GM15510 (cell line): ENCODE results near the gene ZNF212.

Experiments
- POLR2A ChIP-seq: IDR thresholded peaks from 3 replicates; pipeline ENCODE4 v1.6.1; 2011; ENCODE audit warnings: borderline replicate concordance; ENCODE audit not compliant: insufficient read length; ENCODE audit errors: extremely low read depth

The ZNF212 gene

GRCh38 chr7:149209518-149210269, 29.8 kb upstream of the ZNF212 start:
- no peak for TF ChIP-seq POLR2A

GRCh38 chr7:149210551-149210950, 28.9 kb upstream of the ZNF212 start:
- TF ChIP-seq POLR2A, result no peak

- no peak for TF ChIP-seq POLR2A
Measured at GRCh38 chr7:149214020-149214720, 25.3 kb upstream of the ZNF212 start.

- TF ChIP-seq POLR2A, result no peak
Measured at GRCh38 chr7:149216402-149216801, 23.0 kb upstream of the ZNF212 start.

- TF ChIP-seq POLR2A, result no peak
Measured at GRCh38 chr7:149217570-149217969, 21.9 kb upstream of the ZNF212 start.

- no peak for TF ChIP-seq POLR2A
Measured at GRCh38 chr7:149218469-149219420, 20.7 kb upstream of the ZNF212 start.

GRCh38 chr7:149220534-149220933, 18.9 kb upstream of the ZNF212 start:
- no peak for TF ChIP-seq POLR2A

- TF ChIP-seq POLR2A, result no peak
Measured at GRCh38 chr7:149223176-149223575, 16.3 kb upstream of the ZNF212 start.

GRCh38 chr7:149223761-149224160, 15.7 kb upstream of the ZNF212 start:
- TF ChIP-seq POLR2A, result no peak

- no peak for TF ChIP-seq POLR2A
Measured at GRCh38 chr7:149224352-149224751, 15.1 kb upstream of the ZNF212 start.

- no peak for TF ChIP-seq POLR2A
Measured at GRCh38 chr7:149225106-149225505, 14.3 kb upstream of the ZNF212 start.

- no peak for TF ChIP-seq POLR2A
Measured at GRCh38 chr7:149225656-149226055, 13.8 kb upstream of the ZNF212 start.

GRCh38 chr7:149226840-149227494, 12.5 kb upstream of the ZNF212 start:
- no peak for TF ChIP-seq POLR2A

- no peak for TF ChIP-seq POLR2A
Measured at GRCh38 chr7:149228831-149229471, 10.5 kb upstream of the ZNF212 start.

GRCh38 chr7:149229526-149229925, 9.9 kb upstream of the ZNF212 start:
- no peak for TF ChIP-seq POLR2A

- no peak for TF ChIP-seq POLR2A
Measured at GRCh38 chr7:149232362-149232761, 7.1 kb upstream of the ZNF212 start.
